Activated T-cell treated with anti-CD3 and anti-CD28 coated beads, Interleukin-2, amount 50 U/mL, for 24 hours (primary cell): Measurements from ENCODE around the gene GNB4.

Source experiments
- DNase-seq: peaks from one replicate; pipeline ENCODE4 v3.0.0-alpha.2; 2020
- H3K27ac Mint-ChIP-seq: 2 replicates; pipeline ENCODE4 v1.8.0; 2020; ENCODE audit warnings: mild to moderate bottlenecking, mixed read lengths
- H3K27me3 Mint-ChIP-seq: 2 replicates; pipeline ENCODE4 v1.8.0; 2020; ENCODE audit warnings: mixed read lengths
- H3K36me3 Mint-ChIP-seq: 2 replicates; pipeline ENCODE4 v1.8.0; 2020; ENCODE audit warnings: low read depth, mixed read lengths
- H3K4me1 Mint-ChIP-seq: 2 replicates; pipeline ENCODE4 v1.8.0; 2020; ENCODE audit warnings: low read depth, mixed read lengths
- H3K4me3 Mint-ChIP-seq: 2 replicates; pipeline ENCODE4 v1.8.0; 2020; ENCODE audit warnings: mild to moderate bottlenecking, moderate library complexity, mixed read lengths
- H3K9me3 Mint-ChIP-seq: 2 replicates; pipeline ENCODE4 v1.8.0; 2020; ENCODE audit warnings: mixed read lengths

Gene GNB4

GRCh38 chr3:179418610-179419009, 32.7 kb downstream of the GNB4 start:
- Mint-ChIP-seq H3K27me3 (no peaks in the 10 kb centered on the region), H3K4me1 (no peaks in the 10 kb centered on the region), H3K4me3 (no peak overlapping the region), H3K36me3 (no peaks in the 10 kb centered on the region), H3K27ac (no peak overlapping the region), H3K9me3 (no peaks in the 10 kb centered on the region)
- no peak for DNase-seq

GRCh38 chr3:179416681-179417080, 34.6 kb downstream of the GNB4 start:
- Mint-ChIP-seq H3K4me3 (no peak overlapping the region), H3K9me3 (no peaks in the 10 kb centered on the region), H3K27me3 (no peaks in the 10 kb centered on the region), H3K27ac (no peak overlapping the region), H3K36me3 (no peaks in the 10 kb centered on the region), H3K4me1 (no peaks in the 10 kb centered on the region)
- DNase-seq: no peak

- DNase-seq: no peak
- no peak overlapping the region for H3K4me3 Mint-ChIP-seq
Observed at GRCh38 chr3:179415377-179415776, 35.9 kb downstream of the GNB4 start.

DNA sequence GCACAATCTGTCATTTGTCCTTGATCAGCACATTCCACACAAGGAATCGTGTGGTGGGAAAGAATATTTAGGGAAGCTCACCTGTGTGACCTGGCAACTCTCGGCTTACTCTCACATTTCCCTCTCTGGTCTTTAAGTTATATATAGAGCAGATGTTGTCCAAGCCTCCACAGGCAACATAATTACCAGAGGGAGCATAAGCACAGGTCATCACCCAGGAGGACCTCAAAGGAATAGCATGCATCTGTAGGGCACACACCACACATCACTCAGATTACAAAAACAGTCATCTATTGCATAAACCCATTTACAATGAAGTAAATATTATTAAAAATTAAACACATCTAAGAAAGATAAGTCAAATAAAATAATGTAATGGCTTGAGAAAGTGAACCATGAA, 36.5 kb downstream of the GNB4 start:
- H3K9me3 Mint-ChIP-seq: no peaks in the 10 kb centered on the region
- H3K4me3 Mint-ChIP-seq: no peak overlapping the region

More at GRCh38 chr3:179415377-179415776, 35.9 kb downstream of the GNB4 start:
- Mint-ChIP-seq H3K9me3 (no peaks in the 10 kb centered on the region), H3K36me3 (no peaks in the 10 kb centered on the region), H3K27me3 (no peaks in the 10 kb centered on the region), H3K27ac (no peak overlapping the region), H3K4me1 (no peaks in the 10 kb centered on the region)

DNA sequence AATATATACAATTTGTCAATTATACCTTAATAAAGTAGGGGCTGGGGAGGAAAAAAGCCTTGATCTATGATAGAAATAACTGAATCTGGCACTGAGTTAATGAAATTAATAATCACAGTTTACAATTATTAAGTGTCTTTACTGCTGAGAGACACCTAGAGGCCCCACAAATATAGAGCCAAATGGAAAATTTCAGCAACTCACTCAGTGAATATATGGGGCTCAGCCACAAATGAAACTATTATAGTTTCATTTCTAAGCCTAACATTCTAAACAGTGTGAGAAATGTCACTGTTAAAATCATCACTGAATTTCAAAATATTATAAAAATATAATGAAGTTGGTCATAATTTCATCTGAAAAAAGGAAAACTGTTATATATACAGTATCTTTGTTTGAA, 40.3 kb downstream of the GNB4 start:
- no peak for DNase-seq
- H3K9me3 Mint-ChIP-seq: no peaks in the 10 kb centered on the region
- no peak overlapping the region for H3K4me3 Mint-ChIP-seq
- no peaks in the 10 kb centered on the region for H3K36me3 Mint-ChIP-seq
- H3K27ac Mint-ChIP-seq: no peak overlapping the region
- H3K4me1 Mint-ChIP-seq: no peaks in the 10 kb centered on the region
- no peaks in the 10 kb centered on the region for H3K27me3 Mint-ChIP-seq

More for the DNA sequence above, 36.5 kb downstream of the GNB4 start:
- Mint-ChIP-seq H3K36me3 (no peaks in the 10 kb centered on the region), H3K27me3 (no peaks in the 10 kb centered on the region), H3K4me1 (no peaks in the 10 kb centered on the region), H3K27ac (no peak overlapping the region)
- DNase-seq: no peak

DNA sequence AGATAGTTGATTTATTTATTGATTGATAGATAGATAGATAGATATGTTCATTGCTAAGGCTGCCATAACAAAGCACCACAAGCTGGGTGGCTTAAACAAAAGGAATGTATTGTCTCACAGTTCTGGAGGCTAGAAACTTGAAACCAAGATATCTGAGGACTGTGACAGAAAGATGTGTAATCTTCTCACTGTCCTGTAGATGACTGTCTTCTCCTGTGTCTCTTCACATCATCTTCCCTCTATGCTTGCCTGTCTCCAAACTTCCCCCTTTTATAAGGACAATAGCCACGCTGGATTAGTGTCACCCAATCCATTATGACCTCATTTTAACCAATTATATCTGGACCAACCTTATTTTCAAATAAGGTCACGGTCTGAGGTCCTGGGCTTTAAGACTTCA, 40.9 kb downstream of the GNB4 start:
- DNase-seq: no peak
- Mint-ChIP-seq H3K4me3 (no peak overlapping the region), H3K36me3 (no peaks in the 10 kb centered on the region), H3K27me3 (no peaks in the 10 kb centered on the region), H3K4me1 (no peaks in the 10 kb centered on the region), H3K27ac (no peak overlapping the region), H3K9me3 (no peaks in the 10 kb centered on the region)

GRCh38 chr3:179404307-179404706, 47.0 kb downstream of the GNB4 start:
- no peaks in the 10 kb centered on the region for H3K9me3 Mint-ChIP-seq
- no peak for DNase-seq
- no peaks in the 10 kb centered on the region for H3K27me3 Mint-ChIP-seq
- H3K27ac Mint-ChIP-seq: no peak overlapping the region
- peaks cover 31% of the 10 kb centered on the region for H3K36me3 Mint-ChIP-seq
- H3K4me3 Mint-ChIP-seq: no peak overlapping the region
- no peaks in the 10 kb centered on the region for H3K4me1 Mint-ChIP-seq

GRCh38 chr3:179402963-179403362, 48.3 kb downstream of the GNB4 start:
- no peaks in the 10 kb centered on the region for H3K27me3 Mint-ChIP-seq
- H3K9me3 Mint-ChIP-seq: no peaks in the 10 kb centered on the region
- DNase-seq: no peak
- H3K27ac Mint-ChIP-seq: no peak overlapping the region
- peaks cover 36% of the 10 kb centered on the region for H3K36me3 Mint-ChIP-seq
- no peak overlapping the region for H3K4me3 Mint-ChIP-seq
- no peaks in the 10 kb centered on the region for H3K4me1 Mint-ChIP-seq

DNA sequence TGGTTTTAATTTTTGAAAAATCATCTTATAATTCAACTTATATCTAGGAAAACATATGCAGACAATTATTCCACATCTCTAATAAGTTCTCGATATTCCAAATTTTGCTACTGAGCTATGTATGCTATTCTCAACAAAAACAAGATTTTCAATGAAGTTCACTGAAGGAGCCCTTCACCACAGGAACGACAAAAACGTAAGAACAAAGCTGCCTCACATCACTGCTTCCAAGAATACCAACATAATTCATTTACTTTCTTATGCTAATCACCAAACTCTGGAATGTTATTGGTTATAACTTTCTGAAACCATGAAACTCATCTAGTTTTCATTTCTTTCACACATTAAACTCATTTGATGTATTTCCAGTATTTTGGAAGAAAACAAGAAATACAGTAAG, 49.7 kb downstream of the GNB4 start:
- Mint-ChIP-seq H3K4me1 (no peaks in the 10 kb centered on the region), H3K9me3 (no peaks in the 10 kb centered on the region), H3K4me3 (no peak overlapping the region), H3K27me3 (no peaks in the 10 kb centered on the region), H3K27ac (no peak overlapping the region), H3K36me3 (peaks cover 43% of the 10 kb centered on the region)
- no peak for DNase-seq

DNA sequence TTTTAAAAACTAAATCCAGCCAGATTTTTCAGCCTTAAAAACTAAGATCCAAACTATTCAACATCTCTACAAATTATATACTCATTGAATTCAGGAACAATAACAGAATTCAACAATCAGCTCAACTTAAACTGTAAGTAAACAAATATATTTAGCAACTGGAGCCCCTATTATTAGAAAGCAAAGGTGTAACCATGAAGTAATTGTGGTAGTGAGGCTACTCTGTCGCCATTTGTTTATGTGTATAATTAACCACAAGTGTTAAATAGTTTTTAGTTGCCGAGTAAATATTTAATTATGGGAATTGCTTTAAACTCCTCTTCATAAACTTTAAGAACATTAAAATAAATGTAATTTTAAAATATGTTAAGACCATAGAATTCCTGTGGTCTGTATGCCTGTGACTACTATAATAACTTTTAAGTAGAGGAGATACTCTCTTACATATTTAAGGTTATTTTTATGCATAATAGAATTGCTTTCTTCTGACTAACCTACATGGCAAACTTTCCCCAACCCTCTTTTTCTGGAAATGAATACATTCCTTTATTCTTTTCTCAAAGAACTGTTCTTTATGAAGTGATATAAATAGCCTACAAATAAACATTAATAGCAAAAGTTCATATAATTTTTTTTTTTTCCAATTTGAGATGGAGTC, 52.6 kb downstream of the GNB4 start:
- Mint-ChIP-seq H3K27me3 (no peaks in the 10 kb centered on the region), H3K4me3 (no peak overlapping the region), H3K4me1 (no peaks in the 10 kb centered on the region), H3K27ac (no peak overlapping the region), H3K9me3 (no peaks in the 10 kb centered on the region), H3K36me3 (peaks cover 56% of the 10 kb centered on the region)
- DNase-seq: no peak

DNA sequence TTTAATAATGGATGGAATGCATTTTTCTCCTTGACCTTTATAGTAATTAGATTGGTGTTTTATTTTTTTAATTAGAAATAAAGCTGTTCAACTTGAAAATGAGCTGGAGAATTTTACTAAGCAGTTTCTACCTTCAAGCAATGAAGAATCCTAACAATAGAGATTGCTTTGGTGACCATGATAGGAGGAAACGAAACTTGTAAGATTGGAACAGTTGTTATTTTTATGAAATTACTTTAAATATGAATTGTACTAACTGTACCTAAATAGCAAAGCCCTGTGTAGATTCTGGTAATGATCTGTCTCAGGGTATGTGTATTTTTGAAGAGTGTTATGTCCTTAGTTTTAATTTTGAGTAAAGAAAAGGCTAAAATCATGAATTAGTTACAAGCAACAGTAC, 59.4 kb downstream of the GNB4 start:
- Mint-ChIP-seq H3K27ac (no peak overlapping the region), H3K36me3 (peaks cover 79% of the 10 kb centered on the region), H3K27me3 (no peaks in the 10 kb centered on the region), H3K4me3 (no peak overlapping the region), H3K9me3 (no peaks in the 10 kb centered on the region), H3K4me1 (no peaks in the 10 kb centered on the region)
- no peak for DNase-seq

DNA sequence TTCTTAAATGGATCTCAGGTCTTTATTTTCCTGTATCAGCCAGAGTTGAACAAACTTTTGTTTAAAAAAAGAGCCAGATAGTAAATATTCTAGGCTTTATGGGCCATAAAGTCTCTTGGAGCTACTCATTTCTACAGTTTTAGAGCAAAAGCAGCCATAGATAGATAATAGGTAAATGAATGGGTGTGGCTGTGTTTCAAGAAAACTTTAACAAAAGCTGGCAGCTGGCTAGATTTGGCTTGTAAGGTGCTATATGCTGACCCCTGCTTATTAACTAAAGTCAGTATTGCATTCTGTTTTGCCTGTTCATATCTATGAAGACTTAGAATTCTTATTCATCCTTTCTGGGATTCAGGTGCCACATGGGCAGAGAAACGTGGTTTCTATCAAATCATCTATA, 74.8 kb downstream of the GNB4 start:
- peaks cover 76% of the 10 kb centered on the region for H3K36me3 Mint-ChIP-seq
- H3K9me3 Mint-ChIP-seq: no peaks in the 10 kb centered on the region
- H3K27ac Mint-ChIP-seq: no peak overlapping the region
- H3K4me3 Mint-ChIP-seq: no peak overlapping the region
- DNase-seq: no peak
- H3K4me1 Mint-ChIP-seq: no peaks in the 10 kb centered on the region
- no peaks in the 10 kb centered on the region for H3K27me3 Mint-ChIP-seq

- Mint-ChIP-seq H3K27ac (no peak overlapping the region), H3K4me1 (no peaks in the 10 kb centered on the region), H3K4me3 (no peak overlapping the region), H3K36me3 (peaks cover 76% of the 10 kb centered on the region), H3K27me3 (no peaks in the 10 kb centered on the region), H3K9me3 (no peaks in the 10 kb centered on the region)
- DNase-seq: no peak
Observed at GRCh38 chr3:179375091-179375999, 75.9 kb downstream of the GNB4 start.

GRCh38 chr3:179373938-179374337, 77.3 kb downstream of the GNB4 start:
- DNase-seq: no peak
- Mint-ChIP-seq H3K4me3 (no peak overlapping the region), H3K27ac (no peak overlapping the region), H3K9me3 (no peaks in the 10 kb centered on the region), H3K4me1 (no peaks in the 10 kb centered on the region), H3K27me3 (no peaks in the 10 kb centered on the region), H3K36me3 (peaks cover 67% of the 10 kb centered on the region)

- H3K9me3 Mint-ChIP-seq: no peaks in the 10 kb centered on the region
- no peaks in the 10 kb centered on the region for H3K27me3 Mint-ChIP-seq
- DNase-seq: no peak
- no peak overlapping the region for H3K27ac Mint-ChIP-seq
- peaks cover 65% of the 10 kb centered on the region for H3K36me3 Mint-ChIP-seq
- H3K4me1 Mint-ChIP-seq: no peaks in the 10 kb centered on the region
- no peak overlapping the region for H3K4me3 Mint-ChIP-seq
Observed at GRCh38 chr3:179369621-179370020, 81.6 kb downstream of the GNB4 start.
